Measurements from ENCODE around the gene IL11.

The IL11 gene

DNA sequence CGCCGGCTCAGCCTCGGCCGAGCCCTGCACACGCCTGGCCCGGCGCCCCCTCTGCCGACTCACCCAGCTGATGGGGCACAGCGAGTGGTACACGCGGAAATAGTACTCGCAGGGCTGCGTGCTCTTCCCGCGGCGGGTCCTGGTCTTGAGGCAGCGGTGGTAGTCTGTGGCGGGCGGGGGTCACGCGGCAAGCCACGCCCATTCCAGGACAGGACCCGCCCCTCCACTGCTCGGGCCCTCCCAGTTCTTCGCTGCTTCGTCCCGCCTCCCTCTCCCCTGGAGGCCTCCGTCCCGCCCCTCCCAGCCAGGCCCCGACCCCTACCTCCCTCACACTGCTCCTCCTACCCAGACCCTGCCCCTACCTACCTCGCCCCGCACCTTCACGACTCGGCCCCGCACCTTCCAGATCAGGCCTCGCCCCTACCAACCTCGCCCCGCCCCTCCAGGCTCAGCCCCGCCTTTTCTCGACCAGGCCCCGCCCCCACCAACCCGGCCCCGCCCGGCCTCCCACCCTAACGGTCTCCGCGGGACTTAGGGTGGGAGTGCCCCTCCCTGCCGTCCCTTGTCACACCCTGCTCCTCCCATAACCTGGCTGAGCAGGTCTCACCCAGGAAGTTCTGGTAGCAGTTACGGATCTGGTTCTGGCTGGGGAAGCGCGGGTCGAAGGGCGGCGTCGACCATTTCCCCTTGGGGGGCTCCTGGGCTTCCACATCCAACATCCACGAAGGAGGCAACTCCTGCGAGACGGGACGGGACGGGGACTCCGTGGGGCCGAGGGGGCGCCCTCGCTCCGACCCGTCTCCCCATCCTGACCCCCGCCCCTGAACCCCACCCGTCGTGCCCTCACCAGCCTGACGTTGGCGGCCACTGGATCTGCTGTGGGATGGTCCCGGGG, 16.2 kb downstream of the IL11 start:
- Mint-ChIP-seq H3K27ac (no peak overlapping the region), H3K9me3 (ENCODE audit: low read depth) (no peaks in the 10 kb centered on the region), H3K27me3 (peaks cover 16% of the 10 kb centered on the region), H3K4me3 (peak overlapping the region; percentile 70), H3K36me3 (no peaks in the 10 kb centered on the region), H3K4me1 (ENCODE audit: low read depth) (peaks cover 16% of the 10 kb centered on the region)

DNA sequence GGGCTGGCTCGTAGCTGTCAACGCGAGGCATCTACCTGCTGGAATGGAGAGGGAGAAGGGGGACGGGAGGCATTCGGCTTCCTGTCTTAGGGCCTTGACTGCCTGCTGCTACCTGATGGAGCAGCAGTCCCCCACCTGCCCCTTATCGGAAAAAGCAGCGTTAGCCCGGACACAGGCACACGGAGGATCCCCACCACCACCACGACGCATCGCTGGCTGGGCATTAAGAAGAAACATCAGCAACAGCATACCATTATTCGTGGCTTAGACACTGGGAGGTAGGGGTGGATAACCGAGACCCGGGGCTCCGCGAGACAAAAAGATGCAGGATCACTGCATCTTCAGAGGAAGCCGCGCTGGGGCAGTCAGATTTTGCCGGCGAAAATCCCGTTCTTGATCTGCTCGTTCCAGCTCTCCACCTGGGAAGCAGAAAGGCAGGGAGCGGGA, 16.9 kb downstream of the IL11 start:
- no peak overlapping the region for H3K27ac Mint-ChIP-seq
- peak overlapping the region; percentile 70 for H3K4me3 Mint-ChIP-seq
- no peaks in the 10 kb centered on the region for H3K36me3 Mint-ChIP-seq
- peaks cover 16% of the 10 kb centered on the region for H3K4me1 Mint-ChIP-seq (ENCODE audit: low read depth)
- peaks cover 16% of the 10 kb centered on the region for H3K27me3 Mint-ChIP-seq
- H3K9me3 Mint-ChIP-seq (ENCODE audit: low read depth): no peaks in the 10 kb centered on the region

GRCh38 chr19:55352549-55353145, 17.6 kb downstream of the IL11 start:
- Mint-ChIP-seq H3K4me1 (ENCODE audit: low read depth) (peaks cover 16% of the 10 kb centered on the region), H3K4me3 (peak overlapping the region; percentile 62), H3K36me3 (no peaks in the 10 kb centered on the region), H3K27me3 (peaks cover 16% of the 10 kb centered on the region), H3K27ac (no peak overlapping the region), H3K9me3 (ENCODE audit: low read depth) (no peaks in the 10 kb centered on the region)

GRCh38 chr19:55352040-55352439, 18.2 kb downstream of the IL11 start:
- Mint-ChIP-seq H3K4me3 (no peak overlapping the region), H3K36me3 (no peaks in the 10 kb centered on the region), H3K9me3 (ENCODE audit: low read depth) (no peaks in the 10 kb centered on the region), H3K27ac (no peak overlapping the region), H3K27me3 (peaks cover 11% of the 10 kb centered on the region), H3K4me1 (ENCODE audit: low read depth) (peaks cover 16% of the 10 kb centered on the region)

DNA sequence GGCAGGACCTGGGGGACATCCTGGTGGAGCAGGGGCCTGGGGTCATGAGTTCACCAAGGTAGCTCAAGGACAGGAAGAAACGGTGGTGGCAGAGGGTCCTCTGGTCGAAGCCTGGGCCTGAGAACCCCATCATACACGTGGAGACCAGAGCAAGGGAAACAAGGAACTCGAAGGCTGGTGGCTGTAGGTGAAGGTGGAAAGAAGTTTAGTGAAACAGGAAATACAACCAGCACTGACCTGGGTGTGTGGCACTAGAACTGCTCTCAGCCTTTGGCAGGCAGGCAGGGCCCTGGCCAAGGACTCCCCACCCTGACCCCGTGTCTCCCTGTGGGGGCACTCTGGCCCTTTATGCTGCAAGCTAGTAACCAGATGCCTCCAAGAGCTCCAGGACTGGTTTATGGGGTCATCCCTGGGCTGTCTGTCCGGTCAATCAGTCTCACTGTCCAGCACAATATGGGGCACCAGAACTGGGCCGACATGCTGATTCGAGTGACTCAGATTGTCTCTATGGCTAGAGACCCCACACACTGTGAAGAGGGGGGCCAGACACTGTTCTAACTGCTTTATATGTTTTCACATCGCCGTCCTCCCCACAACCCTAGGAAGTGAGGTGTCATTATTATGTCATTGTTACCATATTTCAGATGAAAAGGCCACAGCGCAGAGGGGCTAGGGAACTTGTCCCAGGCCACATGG, 19.5 kb downstream of the IL11 start:
- Mint-ChIP-seq H3K27me3 (peaks cover 9% of the 10 kb centered on the region), H3K9me3 (ENCODE audit: low read depth) (no peaks in the 10 kb centered on the region), H3K27ac (no peak overlapping the region), H3K4me3 (no peak overlapping the region), H3K36me3 (no peaks in the 10 kb centered on the region), H3K4me1 (ENCODE audit: low read depth) (peaks cover 16% of the 10 kb centered on the region)

DNA sequence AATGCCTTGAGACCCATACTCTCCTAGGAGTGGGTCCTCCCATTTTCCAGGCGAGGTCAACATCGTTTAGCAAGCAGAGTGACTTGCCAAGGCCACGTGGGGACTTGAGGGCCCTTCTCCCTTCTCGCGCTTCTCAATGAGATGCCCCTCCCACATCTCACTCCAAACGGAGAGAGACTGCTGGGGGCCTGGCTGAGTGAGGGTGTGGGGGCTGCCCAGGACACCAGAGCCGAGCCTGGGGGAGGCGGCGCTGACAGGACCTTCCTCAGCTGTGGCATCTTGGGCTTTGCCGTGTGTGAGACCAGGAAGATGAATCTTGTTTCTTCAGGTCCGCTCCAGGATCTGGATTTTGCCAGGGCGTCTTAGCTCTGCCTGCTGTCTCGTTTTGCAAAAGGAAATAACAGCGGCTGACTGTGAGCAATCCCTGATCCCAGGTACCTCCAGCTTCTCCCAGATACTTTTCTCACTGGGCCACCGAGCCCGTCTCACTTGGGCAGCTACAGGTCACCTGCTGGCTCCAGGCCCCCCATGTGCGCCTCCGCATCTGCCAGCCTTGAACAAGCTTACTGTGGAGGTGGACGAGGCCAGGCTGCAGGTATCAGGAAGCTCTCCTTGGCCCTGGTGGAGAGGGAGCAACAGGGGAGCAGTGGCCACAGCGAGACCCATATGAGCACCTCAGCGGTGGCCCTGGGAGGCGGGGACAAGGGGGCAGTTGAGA, 21.8 kb downstream of the IL11 start:
- H3K9me3 Mint-ChIP-seq (ENCODE audit: low read depth): no peaks in the 10 kb centered on the region
- peaks cover 8% of the 10 kb centered on the region for H3K27me3 Mint-ChIP-seq
- peaks cover 12% of the 10 kb centered on the region for H3K4me1 Mint-ChIP-seq (ENCODE audit: low read depth)
- H3K36me3 Mint-ChIP-seq: no peaks in the 10 kb centered on the region
- H3K4me3 Mint-ChIP-seq: no peak overlapping the region
- H3K27ac Mint-ChIP-seq: no peak overlapping the region

GRCh38 chr19:55347442-55348009, 22.7 kb downstream of the IL11 start:
- H3K9me3 Mint-ChIP-seq (ENCODE audit: low read depth): no peaks in the 10 kb centered on the region
- H3K27me3 Mint-ChIP-seq: peaks cover 3% of the 10 kb centered on the region
- H3K27ac Mint-ChIP-seq: no peak overlapping the region
- H3K36me3 Mint-ChIP-seq: no peaks in the 10 kb centered on the region
- no peak overlapping the region for H3K4me3 Mint-ChIP-seq
- peaks cover 9% of the 10 kb centered on the region for H3K4me1 Mint-ChIP-seq (ENCODE audit: low read depth)

DNA sequence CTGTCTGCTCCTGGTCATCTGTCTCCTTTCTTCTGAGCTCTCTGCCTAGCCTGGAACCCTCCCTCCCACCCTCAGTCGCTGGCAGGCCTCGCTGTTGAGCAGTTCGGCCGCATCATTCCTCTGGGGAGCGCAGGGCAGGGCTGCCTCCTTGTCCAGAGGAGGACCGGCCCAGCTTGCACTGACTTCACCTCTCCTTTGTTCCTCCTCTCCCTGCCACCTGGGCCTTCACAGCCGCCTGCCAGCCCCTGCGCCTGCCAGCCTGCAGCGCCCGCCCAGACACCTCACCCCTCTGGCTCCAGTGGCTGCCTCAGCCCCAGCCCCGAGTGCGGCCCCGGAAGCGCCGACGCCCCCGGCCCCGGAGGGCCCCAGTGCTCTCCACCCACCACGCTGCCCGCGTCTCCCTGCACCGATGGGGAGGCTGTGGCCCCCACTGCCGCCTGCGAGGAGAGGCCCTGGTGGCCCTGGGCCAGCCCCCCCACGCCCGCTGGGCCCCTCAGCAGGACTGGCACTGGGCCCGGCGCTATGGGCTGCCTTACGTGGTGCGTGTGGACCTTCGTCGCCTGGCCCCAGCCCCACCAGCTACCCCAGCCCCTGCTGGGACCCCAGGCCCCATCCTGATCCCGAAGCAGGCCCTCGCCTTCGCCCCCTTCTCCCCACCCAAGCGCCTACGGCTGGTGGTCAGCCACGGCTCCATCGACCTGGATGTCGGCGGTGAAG, 23.4 kb downstream of the IL11 start:
- H3K4me1 Mint-ChIP-seq (ENCODE audit: low read depth): peaks cover 5% of the 10 kb centered on the region
- no peaks in the 10 kb centered on the region for H3K9me3 Mint-ChIP-seq (ENCODE audit: low read depth)
- H3K36me3 Mint-ChIP-seq: no peaks in the 10 kb centered on the region
- no peak overlapping the region for H3K27ac Mint-ChIP-seq
- peaks cover 2% of the 10 kb centered on the region for H3K27me3 Mint-ChIP-seq
- no peak overlapping the region for H3K4me3 Mint-ChIP-seq

- H3K36me3 Mint-ChIP-seq: no peaks in the 10 kb centered on the region
- no peaks in the 10 kb centered on the region for H3K27me3 Mint-ChIP-seq
- H3K4me3 Mint-ChIP-seq: no peak overlapping the region
- no peaks in the 10 kb centered on the region for H3K9me3 Mint-ChIP-seq (ENCODE audit: low read depth)
- peaks cover 4% of the 10 kb centered on the region for H3K4me1 Mint-ChIP-seq (ENCODE audit: low read depth)
- no peak overlapping the region for H3K27ac Mint-ChIP-seq
These were observed 24.2 kb downstream of the IL11 start for GRCh38 chr19:55345818-55346724.

GRCh38 chr19:55345101-55345817, 25.0 kb downstream of the IL11 start:
- peaks cover 7% of the 10 kb centered on the region for H3K4me1 Mint-ChIP-seq (ENCODE audit: low read depth)
- no peaks in the 10 kb centered on the region for H3K36me3 Mint-ChIP-seq
- no peaks in the 10 kb centered on the region for H3K27me3 Mint-ChIP-seq
- H3K9me3 Mint-ChIP-seq (ENCODE audit: low read depth): no peaks in the 10 kb centered on the region
- no peak overlapping the region for H3K4me3 Mint-ChIP-seq
- no peak overlapping the region for H3K27ac Mint-ChIP-seq

GRCh38 chr19:55344444-55344843, 25.8 kb downstream of the IL11 start:
- no peak overlapping the region for H3K4me3 Mint-ChIP-seq
- H3K27ac Mint-ChIP-seq: no peak overlapping the region
- no peaks in the 10 kb centered on the region for H3K27me3 Mint-ChIP-seq
- no peaks in the 10 kb centered on the region for H3K36me3 Mint-ChIP-seq
- H3K4me1 Mint-ChIP-seq (ENCODE audit: low read depth): peaks cover 9% of the 10 kb centered on the region
- no peaks in the 10 kb centered on the region for H3K9me3 Mint-ChIP-seq (ENCODE audit: low read depth)

DNA sequence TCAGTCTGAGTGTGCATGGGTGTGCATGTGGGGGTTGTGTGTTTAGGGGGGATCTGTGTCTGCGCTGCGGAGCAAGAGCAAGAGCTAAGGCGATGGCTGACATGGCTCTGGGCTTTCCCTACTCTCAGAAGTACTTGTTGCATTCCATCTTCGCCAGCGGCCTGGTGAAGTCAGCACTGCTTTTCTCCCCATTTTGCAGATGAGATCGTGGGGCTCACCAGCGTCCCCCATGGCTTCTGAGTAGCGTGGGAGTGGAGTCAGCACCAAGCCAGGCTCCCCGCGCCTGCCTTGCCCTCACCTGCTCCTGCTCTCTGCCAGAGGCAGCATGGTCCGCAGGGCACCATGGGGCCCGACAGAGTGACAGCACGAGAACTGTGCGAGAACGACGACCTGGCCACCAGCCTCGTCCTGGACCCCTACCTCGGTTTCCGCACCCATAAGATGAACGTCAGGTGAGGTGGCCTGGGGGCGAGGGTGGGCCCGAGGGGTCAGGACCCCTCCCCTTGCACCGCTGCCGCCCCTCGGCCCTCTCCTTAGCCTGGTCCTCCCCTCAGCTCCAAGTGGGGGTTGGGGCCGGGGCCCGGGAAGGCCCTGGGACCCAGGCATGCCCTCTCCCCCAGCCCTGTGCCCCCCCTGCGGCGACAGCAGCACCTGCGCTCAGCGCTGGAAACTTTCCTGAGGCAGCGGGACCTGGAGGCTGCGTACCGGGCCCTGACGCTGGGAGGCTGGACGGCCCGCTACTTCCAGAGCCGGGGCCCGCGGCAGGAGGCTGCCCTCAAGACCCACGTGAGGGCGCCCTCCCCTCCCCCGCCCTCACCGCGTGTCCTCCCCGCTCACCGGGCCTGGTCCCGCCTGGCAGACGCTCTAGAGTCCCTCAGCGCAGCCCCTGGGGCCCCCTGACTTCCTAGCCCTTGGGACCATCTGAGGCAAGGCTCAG, 28.4 kb downstream of the IL11 start:
- Mint-ChIP-seq H3K27me3 (no peaks in the 10 kb centered on the region), H3K27ac (peak overlapping the region; percentile 46), H3K4me1 (ENCODE audit: low read depth) (peaks cover 16% of the 10 kb centered on the region), H3K36me3 (no peaks in the 10 kb centered on the region), H3K9me3 (ENCODE audit: low read depth) (no peaks in the 10 kb centered on the region), H3K4me3 (peak overlapping the region; percentile 74)

Data from activated naive CD8-positive, alpha-beta T cell (primary cell).